ENCODE data around the gene PXMP2.

- TF ChIP-seq CTCF (IDR thresholded peaks at IDR 0.05; ENCODE audit: insufficient read depth, low read depth, low read length) (no peak), EZH2 (IDR thresholded peaks at IDR 0.05; ENCODE audit: insufficient read depth, low read length) (no peak)
Observed at GRCh38 chr12:132658149-132658894, 29.1 kb upstream of the PXMP2 start.

Measured in astrocyte (in vitro differentiated cells and primary cell).